Measurements from ENCODE around the gene SEC14L2. TPM values are rescaled to one million over a fixed set of nuclear protein-coding genes. Genes with fewer than 3 reads are reported as not detected.
A peak's percentile ranks its signal among the peaks of the same experiment; 100 is the strongest.

SEC14L2 gene
- total and polyA plus RNA-seq, 4 donors: 6.1 to 10.3 (median 8.0) TPM

GRCh38 chr22:30356449-30357235 lies 40.2 kb upstream of the SEC14L2 start, which contains the start of the genes CCDC157 and SF3A1:
Gene CCDC157 (plus strand): TSS chr22:30357007. CDS start chr22:30366001, 8,994 bp downstream.
Gene SF3A1 (minus strand): TSS chr22:30356894. CDS start chr22:30356792, 102 bp downstream.
- Histone ChIP-seq H3K36me3 (ENCODE audit: control insufficient read depth in 4 of 4, insufficient read depth in 4 of 4, low read length in 4 of 4) (peaks cover 10 to 14% (median 12%) of the 10 kb centered on the region in 4 donors), H3K9ac (ENCODE audit: insufficient read depth in 1 of 2, low read length in 2 of 2) (peak within 1 kb of the TSS; percentile 74 to 78), H3K27ac (ENCODE audit: low read depth in 1 of 2, low read length in 1 of 2) (peak within 1 kb of the TSS; percentile 95 to 100), H3K9me3 (ENCODE audit: control insufficient read depth in 4 of 4, insufficient read depth in 3 of 4, low read length in 3 of 4) (no peaks in the 10 kb centered on the region), H3K27me3 (ENCODE audit: control insufficient read depth in 3 of 3, insufficient read depth in 3 of 3, low read length in 2 of 3) (no peaks in the 10 kb centered on the region), H3K4me1 (ENCODE audit: control insufficient read depth in 5 of 5, insufficient read depth in 5 of 5, low read length in 5 of 5) (peaks cover 8 to 19% (median 13%) of the 10 kb centered on the region in 5 donors), H3K4me3 (peak within 1 kb of the TSS; percentile 99)
- DNase-seq (peak; percentile 91 to 95 (median 93)), ATAC-seq (ENCODE audit: insufficient read depth, low FRiP score) (peak; percentile 97)
- no peak for TF ChIP-seq CTCF (IDR thresholded peaks at IDR 0.05; ENCODE audit: control extremely low read depth, extremely low read depth)
- WGBS, 2 donors: 0% methylated on average over 69 to 91 of the region's 91 CpGs

DNA sequence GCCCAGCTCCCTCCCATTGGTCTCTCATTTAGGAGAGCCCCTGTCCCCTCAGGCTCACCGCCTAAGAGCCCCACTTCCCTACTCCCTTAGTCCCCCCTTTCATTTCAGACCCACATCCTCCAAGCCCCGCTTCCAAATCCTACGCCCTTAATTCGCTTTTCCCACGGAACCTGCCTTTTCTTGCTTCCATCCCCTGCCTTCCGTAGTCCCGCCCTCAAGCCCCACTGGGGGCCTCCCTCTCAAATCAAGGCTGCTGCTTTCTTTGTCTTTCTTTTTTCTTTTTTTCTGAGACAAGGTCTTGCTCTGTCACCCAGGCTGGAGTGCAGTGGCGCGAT lies 39.6 kb upstream of the SEC14L2 start:
- WGBS, 2 donors: 2 to 3% methylated on average over 9 of the region's 9 CpGs
- TF ChIP-seq CTCF (IDR thresholded peaks at IDR 0.05; ENCODE audit: control extremely low read depth, extremely low read depth): no peak
- H3K9me3 ChIP-seq (ENCODE audit: control insufficient read depth in 4 of 4, insufficient read depth in 3 of 4, low read length in 3 of 4): no peaks in the 10 kb centered on the region
- H3K36me3 ChIP-seq (ENCODE audit: control insufficient read depth in 4 of 4, insufficient read depth in 4 of 4, low read length in 4 of 4): peaks cover 5 to 14% (median 8%) of the 10 kb centered on the region in 4 donors
- no peaks in the 10 kb centered on the region for H3K27me3 ChIP-seq (ENCODE audit: control insufficient read depth in 3 of 3, insufficient read depth in 3 of 3, low read length in 2 of 3)
- H3K27ac ChIP-seq (ENCODE audit: low read depth in 1 of 2, low read length in 1 of 2): peak overlapping the region in 1 of 2 donors; percentile 100
- peak overlapping the region; percentile 84 for H3K4me3 ChIP-seq
- peak overlapping the region; percentile 36 to 74 for H3K9ac ChIP-seq (ENCODE audit: insufficient read depth in 1 of 2, low read length in 2 of 2)
- ATAC-seq (ENCODE audit: insufficient read depth, low FRiP score) (no peak), DNase-seq (peak in 1 of 3 donors; percentile 54)
- peaks cover 8 to 19% (median 13%) of the 10 kb centered on the region in 5 donors for H3K4me1 ChIP-seq (ENCODE audit: control insufficient read depth in 5 of 5, insufficient read depth in 5 of 5, low read length in 5 of 5)

DNA sequence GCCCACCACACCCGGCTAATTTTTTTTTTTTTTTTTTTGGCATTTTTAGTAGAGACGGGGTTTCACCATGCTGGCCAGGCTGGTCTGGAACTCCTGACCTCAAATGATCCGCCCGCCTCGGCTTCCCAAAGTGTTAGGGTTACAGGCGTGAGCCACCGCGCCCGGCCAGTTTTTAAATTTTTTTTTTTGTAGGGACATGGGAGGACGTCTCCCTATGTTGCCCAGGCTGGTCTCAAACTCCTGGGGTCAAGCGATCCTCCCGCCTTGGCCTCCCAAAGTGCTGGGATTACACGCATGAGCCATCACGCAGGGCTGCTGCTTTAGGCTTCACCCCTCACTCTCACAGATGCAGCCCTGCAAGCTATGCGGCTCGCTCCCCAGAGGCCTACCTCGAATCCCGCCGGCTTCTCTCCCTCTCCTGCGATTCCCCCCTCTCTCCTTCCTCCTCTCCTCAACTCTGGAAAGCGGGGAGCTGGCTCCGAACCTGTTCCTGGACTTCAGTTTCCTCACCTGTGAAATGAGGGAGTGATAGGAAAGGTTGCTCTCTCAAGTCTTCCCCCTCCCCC lies 39.1 kb upstream of the SEC14L2 start:
- DNase-seq: no peak

More for the DNA sequence above, 39.1 kb upstream of the SEC14L2 start:
- H3K9ac ChIP-seq (ENCODE audit: insufficient read depth in 1 of 2, low read length in 2 of 2): no peak overlapping the region
- no peaks in the 10 kb centered on the region for H3K9me3 ChIP-seq (ENCODE audit: control insufficient read depth in 4 of 4, insufficient read depth in 3 of 4, low read length in 3 of 4)
- peaks cover 0 to 11% (median 3%) of the 10 kb centered on the region in 4 donors for H3K36me3 ChIP-seq (ENCODE audit: control insufficient read depth in 4 of 4, insufficient read depth in 4 of 4, low read length in 4 of 4)
- H3K27ac ChIP-seq (ENCODE audit: low read depth in 1 of 2, low read length in 1 of 2): no peak overlapping the region
- H3K4me3 ChIP-seq: no peak overlapping the region
- 65 to 70% methylated on average over 22 of the region's 22 CpGs for whole genome bisulfite sequencing, 2 donors
- ATAC-seq (ENCODE audit: insufficient read depth, low FRiP score): no peak
- H3K4me1 ChIP-seq (ENCODE audit: control insufficient read depth in 5 of 5, insufficient read depth in 5 of 5, low read length in 5 of 5): peaks cover 8 to 19% (median 13%) of the 10 kb centered on the region in 5 donors
- H3K27me3 ChIP-seq (ENCODE audit: control insufficient read depth in 3 of 3, insufficient read depth in 3 of 3, low read length in 2 of 3): no peaks in the 10 kb centered on the region
- no peak for TF ChIP-seq CTCF (IDR thresholded peaks at IDR 0.05; ENCODE audit: control extremely low read depth, extremely low read depth)

Measured in lung (tissue), 12 donors.